ENCODE data around the gene PCDH11Y. TPM values are rescaled to one million over a fixed set of nuclear protein-coding genes. Genes with fewer than 3 reads are reported as not detected.
"Not testable (repeated sequence)": the region's sequence is repeated elsewhere in the genome, so short reads cannot be mapped to it uniquely, and the experiment has no call there.

The PCDH11Y gene, protein sequence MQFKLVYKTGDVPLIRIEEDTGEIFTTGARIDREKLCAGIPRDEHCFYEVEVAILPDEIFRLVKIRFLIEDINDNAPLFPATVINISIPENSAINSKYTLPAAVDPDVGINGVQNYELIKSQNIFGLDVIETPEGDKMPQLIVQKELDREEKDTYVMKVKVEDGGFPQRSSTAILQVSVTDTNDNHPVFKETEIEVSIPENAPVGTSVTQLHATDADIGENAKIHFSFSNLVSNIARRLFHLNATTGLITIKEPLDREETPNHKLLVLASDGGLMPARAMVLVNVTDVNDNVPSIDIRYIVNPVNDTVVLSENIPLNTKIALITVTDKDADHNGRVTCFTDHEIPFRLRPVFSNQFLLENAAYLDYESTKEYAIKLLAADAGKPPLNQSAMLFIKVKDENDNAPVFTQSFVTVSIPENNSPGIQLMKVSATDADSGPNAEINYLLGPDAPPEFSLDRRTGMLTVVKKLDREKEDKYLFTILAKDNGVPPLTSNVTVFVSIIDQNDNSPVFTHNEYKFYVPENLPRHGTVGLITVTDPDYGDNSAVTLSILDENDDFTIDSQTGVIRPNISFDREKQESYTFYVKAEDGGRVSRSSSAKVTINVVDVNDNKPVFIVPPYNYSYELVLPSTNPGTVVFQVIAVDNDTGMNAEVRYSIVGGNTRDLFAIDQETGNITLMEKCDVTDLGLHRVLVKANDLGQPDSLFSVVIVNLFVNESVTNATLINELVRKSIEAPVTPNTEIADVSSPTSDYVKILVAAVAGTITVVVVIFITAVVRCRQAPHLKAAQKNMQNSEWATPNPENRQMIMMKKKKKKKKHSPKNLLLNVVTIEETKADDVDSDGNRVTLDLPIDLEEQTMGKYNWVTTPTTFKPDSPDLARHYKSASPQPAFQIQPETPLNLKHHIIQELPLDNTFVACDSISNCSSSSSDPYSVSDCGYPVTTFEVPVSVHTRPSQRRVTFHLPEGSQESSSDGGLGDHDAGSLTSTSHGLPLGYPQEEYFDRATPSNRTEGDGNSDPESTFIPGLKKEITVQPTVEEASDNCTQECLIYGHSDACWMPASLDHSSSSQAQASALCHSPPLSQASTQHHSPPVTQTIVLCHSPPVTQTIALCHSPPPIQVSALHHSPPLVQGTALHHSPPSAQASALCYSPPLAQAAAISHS (N-terminal part only)
- total RNA-seq, result not detected in 2 replicates

DNA sequence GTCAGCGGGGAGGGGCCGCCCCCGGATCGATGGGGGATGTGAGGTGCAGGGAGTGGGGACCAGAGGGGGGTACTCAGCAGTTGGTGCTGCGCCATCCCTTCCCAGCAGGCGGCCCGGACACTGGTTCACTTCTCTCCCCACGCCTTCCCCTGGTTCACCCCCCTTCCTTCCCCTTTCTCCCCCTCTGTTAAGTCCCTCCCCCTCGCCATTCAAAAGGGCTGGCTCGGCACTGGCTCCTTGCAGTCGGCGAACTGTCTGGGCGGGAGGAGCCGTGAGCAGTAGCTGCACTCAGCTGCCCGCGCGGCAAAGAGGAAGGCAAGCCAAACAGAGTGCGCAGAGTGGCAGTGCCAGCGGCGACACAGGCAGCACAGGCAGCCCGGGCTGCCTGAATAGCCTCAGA lies at the start of gene PCDH11Y:
PCDH11Y (plus strand) TSS at position 240 of the 400 bp plus-strand sequence. CDS start 56,804 bp downstream, outside the sequence.
- intact Hi-C loops (cut with micrococcal nuclease); H3K27ac Mint-ChIP-seq; H3K27me3 Mint-ChIP-seq (ENCODE audit: insufficient read depth); DNase-seq (ENCODE audit: low spot score); H3K9me3 Mint-ChIP-seq; H3K36me3 Mint-ChIP-seq (ENCODE audit: low read depth); H3K4me1 Mint-ChIP-seq (ENCODE audit: low read depth); H3K4me3 Mint-ChIP-seq: not testable (repeated sequence)

GRCh38 chrY:4967894-4968293 lies 32.2 kb upstream of the PCDH11Y start:
- H3K9me3 Mint-ChIP-seq; H3K4me3 Mint-ChIP-seq; DNase-seq (ENCODE audit: low spot score); H3K27ac Mint-ChIP-seq; H3K36me3 Mint-ChIP-seq (ENCODE audit: low read depth); intact Hi-C loops (cut with micrococcal nuclease); H3K4me1 Mint-ChIP-seq (ENCODE audit: low read depth); H3K27me3 Mint-ChIP-seq (ENCODE audit: insufficient read depth): not testable (repeated sequence)

DNA sequence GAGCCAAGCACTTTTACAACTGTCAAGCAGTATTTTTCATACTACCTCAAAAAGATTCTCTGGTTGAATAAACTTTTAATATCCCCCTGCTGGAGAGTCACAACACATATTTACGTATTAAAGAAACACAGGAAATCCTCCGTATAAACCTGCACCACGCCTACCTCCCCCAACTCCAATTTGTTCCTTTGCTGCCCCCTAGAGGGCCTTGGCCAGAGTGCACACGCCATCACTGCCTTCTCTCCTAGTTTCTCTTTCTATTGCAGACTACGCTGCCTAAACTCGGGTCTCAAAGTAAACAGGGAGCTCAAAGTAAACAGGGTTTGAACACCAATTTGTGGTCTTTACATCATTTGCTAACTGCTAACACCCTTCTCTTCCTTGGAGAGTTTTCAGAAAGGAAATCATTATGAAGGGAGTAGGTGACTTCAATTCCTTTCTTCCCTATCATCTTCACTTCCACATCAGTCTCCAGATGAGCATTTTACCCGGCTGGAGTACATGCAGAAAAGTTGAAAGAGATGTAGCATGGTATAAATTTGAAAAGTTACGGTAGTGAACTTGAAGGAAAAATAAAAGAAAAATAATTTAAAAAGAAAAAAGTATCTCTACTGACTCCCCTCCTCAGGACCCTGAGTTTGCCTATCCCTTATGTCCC lies 8.2 kb upstream of the PCDH11Y start:
- H3K4me3 Mint-ChIP-seq; H3K27ac Mint-ChIP-seq; H3K27me3 Mint-ChIP-seq (ENCODE audit: insufficient read depth); H3K4me1 Mint-ChIP-seq (ENCODE audit: low read depth); intact Hi-C loops (cut with micrococcal nuclease); H3K36me3 Mint-ChIP-seq (ENCODE audit: low read depth); H3K9me3 Mint-ChIP-seq; DNase-seq (ENCODE audit: low spot score): not testable (repeated sequence)

- H3K4me1 Mint-ChIP-seq (ENCODE audit: low read depth); intact Hi-C loops (cut with micrococcal nuclease); H3K4me3 Mint-ChIP-seq; H3K27ac Mint-ChIP-seq; H3K27me3 Mint-ChIP-seq (ENCODE audit: insufficient read depth); H3K9me3 Mint-ChIP-seq; DNase-seq (ENCODE audit: low spot score); H3K36me3 Mint-ChIP-seq (ENCODE audit: low read depth): not testable (repeated sequence)
These were observed 5.2 kb upstream of the PCDH11Y start for GRCh38 chrY:4994892-4995291.

DNA sequence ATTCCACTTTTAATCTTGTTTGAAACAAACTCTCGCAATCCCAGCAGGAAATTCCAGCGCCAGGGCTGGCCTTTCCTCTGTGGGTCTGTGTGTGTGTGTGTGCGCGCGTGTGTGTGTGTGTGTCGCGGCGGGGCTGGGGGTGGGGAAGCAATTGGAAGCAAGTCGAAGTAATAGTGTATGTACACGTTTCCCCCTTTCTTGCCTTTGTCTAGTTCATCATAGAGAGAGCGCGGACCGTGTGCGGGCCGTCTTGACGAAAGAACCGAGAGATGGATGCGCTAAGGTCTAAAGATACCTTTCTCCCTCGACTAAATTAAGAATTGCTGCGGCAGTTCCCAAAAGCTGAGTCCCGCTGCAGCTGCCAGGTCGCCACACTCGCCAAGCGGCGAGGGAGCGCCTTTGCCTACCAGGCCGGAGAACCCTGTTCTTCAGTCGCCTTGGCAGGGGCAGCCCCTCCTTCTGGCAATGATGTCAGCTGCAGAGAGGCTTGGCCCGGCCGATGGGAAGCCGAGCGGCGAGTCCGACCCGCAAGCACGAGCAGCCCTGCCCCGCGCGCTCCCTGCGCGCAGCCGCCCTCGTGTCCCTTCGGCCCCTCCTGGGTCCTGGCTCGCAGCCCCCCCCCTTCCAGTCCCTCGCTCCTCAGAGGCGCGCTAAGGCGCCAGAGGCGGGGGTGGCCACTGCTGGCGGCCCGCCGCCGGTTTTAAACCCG lies 2.5 kb downstream of the PCDH11Y start:
- intact Hi-C loops (cut with micrococcal nuclease); H3K27ac Mint-ChIP-seq; DNase-seq (ENCODE audit: low spot score); H3K9me3 Mint-ChIP-seq; H3K4me1 Mint-ChIP-seq (ENCODE audit: low read depth); H3K27me3 Mint-ChIP-seq (ENCODE audit: insufficient read depth); H3K36me3 Mint-ChIP-seq (ENCODE audit: low read depth); H3K4me3 Mint-ChIP-seq: not testable (repeated sequence)

DNA sequence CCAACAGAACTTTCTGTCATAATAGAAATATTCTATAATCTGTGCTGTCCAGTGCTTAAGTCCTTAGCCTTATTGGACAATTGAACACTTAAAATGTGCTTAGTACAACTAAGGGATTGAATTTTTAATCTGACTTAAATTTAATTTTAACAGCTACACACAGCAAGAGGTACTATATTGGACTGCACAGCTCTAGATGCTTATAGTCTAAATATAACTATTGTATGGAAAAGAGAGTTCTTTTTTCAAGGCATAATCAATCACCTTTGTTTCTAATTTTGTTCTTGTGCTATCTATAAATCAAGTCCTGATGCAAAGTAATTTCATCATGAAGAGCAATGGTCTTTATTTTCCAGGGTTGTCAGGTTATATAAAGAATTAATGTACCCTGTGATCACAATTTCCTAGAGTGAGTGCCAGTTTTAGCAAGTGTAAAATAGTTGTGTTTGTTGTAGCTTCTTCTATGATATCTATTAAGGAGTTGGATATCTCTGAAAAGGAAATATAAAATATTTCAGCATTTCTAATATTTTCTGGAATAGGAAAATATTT lies 39.0 kb downstream of the PCDH11Y start:
- H3K4me1 Mint-ChIP-seq (ENCODE audit: low read depth); DNase-seq (ENCODE audit: low spot score); H3K36me3 Mint-ChIP-seq (ENCODE audit: low read depth); H3K4me3 Mint-ChIP-seq; H3K9me3 Mint-ChIP-seq; intact Hi-C loops (cut with micrococcal nuclease); H3K27me3 Mint-ChIP-seq (ENCODE audit: insufficient read depth); H3K27ac Mint-ChIP-seq: not testable (repeated sequence)

- H3K4me3 Mint-ChIP-seq; H3K36me3 Mint-ChIP-seq (ENCODE audit: low read depth); H3K27me3 Mint-ChIP-seq (ENCODE audit: insufficient read depth); H3K27ac Mint-ChIP-seq; H3K4me1 Mint-ChIP-seq (ENCODE audit: low read depth); H3K9me3 Mint-ChIP-seq; intact Hi-C loops (cut with micrococcal nuclease); DNase-seq (ENCODE audit: low spot score): not testable (repeated sequence)
These were observed 82.9 kb downstream of the PCDH11Y start for GRCh38 chrY:5083017-5083416.

DNA sequence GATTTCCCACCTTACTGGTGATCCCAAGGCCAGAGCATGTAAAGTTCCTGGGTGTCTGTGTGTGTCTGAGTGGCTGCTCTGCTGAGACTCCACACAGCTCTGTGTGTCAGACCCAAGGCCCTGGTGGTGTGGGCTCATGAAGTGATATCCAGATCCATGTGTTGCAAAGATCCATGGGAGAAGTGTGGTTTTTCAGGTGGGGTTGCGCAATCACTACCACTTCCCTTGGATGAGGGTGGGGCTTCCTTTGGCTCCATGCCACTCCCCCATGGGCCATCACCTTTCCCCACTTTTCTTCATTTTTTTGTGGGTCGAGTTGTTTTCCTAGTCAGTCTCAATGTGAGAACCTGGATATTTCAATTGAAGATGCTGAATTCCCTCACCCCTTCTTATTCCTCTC lies 182.9 kb downstream of the PCDH11Y start:
- intact Hi-C loops (cut with micrococcal nuclease); H3K9me3 Mint-ChIP-seq; H3K27ac Mint-ChIP-seq; DNase-seq (ENCODE audit: low spot score); H3K27me3 Mint-ChIP-seq (ENCODE audit: insufficient read depth); H3K4me3 Mint-ChIP-seq; H3K36me3 Mint-ChIP-seq (ENCODE audit: low read depth); H3K4me1 Mint-ChIP-seq (ENCODE audit: low read depth): not testable (repeated sequence)

GRCh38 chrY:5215116-5215515 lies 215.0 kb downstream of the PCDH11Y start:
- H3K4me3 Mint-ChIP-seq; H3K36me3 Mint-ChIP-seq (ENCODE audit: low read depth); H3K4me1 Mint-ChIP-seq (ENCODE audit: low read depth): not testable (repeated sequence)

DNA sequence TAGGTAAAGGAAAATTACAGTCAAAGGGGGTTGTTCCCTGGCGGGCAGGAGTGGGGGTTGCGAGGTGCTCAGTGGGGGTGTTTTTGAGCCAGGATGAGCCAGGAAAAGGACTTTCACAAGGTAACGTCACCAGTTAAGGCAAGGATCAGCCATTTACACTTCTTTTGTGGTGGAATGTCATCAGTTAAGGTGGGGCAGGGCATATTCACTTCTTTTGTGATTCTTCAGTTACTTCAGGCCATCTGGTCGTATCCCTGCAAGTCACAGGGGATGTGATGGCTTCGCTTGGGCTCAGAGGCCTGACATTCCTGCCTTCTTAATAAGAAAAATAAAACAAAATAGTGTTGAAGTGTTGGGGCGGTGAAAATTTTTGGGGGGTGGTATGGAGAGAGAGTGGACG lies 324.8 kb downstream of the PCDH11Y start:
- H3K27ac Mint-ChIP-seq; DNase-seq (ENCODE audit: low spot score); H3K27me3 Mint-ChIP-seq (ENCODE audit: insufficient read depth); H3K36me3 Mint-ChIP-seq (ENCODE audit: low read depth); H3K4me3 Mint-ChIP-seq; intact Hi-C loops (cut with micrococcal nuclease); H3K4me1 Mint-ChIP-seq (ENCODE audit: low read depth): not testable (repeated sequence)
- H3K9me3 Mint-ChIP-seq, result peaks cover 19% of the 10 kb centered on the region

More at GRCh38 chrY:5215116-5215515, 215.0 kb downstream of the PCDH11Y start:
- DNase-seq (ENCODE audit: low spot score); H3K27me3 Mint-ChIP-seq (ENCODE audit: insufficient read depth); H3K27ac Mint-ChIP-seq; intact Hi-C loops (cut with micrococcal nuclease); H3K9me3 Mint-ChIP-seq: not testable (repeated sequence)

- H3K36me3 Mint-ChIP-seq (ENCODE audit: low read depth); H3K27me3 Mint-ChIP-seq (ENCODE audit: insufficient read depth); H3K9me3 Mint-ChIP-seq; H3K4me1 Mint-ChIP-seq (ENCODE audit: low read depth); DNase-seq (ENCODE audit: low spot score); H3K4me3 Mint-ChIP-seq; intact Hi-C loops (cut with micrococcal nuclease); H3K27ac Mint-ChIP-seq: not testable (repeated sequence)
These were observed 342.1 kb downstream of the PCDH11Y start for GRCh38 chrY:5342220-5342619.

DNA sequence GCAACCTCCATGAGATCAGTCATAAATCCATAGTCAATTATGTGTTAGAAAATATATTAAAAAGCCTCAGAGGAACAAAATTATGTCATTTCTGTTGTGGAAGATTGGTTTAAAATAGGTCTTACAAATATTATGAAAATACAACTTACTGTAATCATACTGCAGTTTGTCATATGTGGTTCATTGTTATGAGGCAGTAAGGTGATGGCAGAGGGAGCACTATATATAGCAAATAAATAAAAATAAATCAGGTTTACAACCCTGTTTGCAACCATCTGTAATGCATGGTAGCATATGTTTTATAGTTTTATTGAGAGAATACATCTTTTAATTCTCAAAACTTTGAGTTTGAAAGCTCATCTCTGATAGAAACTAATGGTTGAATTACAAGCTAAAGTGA lies 543.6 kb downstream of the PCDH11Y start:
- H3K4me1 Mint-ChIP-seq (ENCODE audit: low read depth); DNase-seq (ENCODE audit: low spot score); H3K27me3 Mint-ChIP-seq (ENCODE audit: insufficient read depth); H3K27ac Mint-ChIP-seq; H3K4me3 Mint-ChIP-seq; H3K9me3 Mint-ChIP-seq; H3K36me3 Mint-ChIP-seq (ENCODE audit: low read depth); intact Hi-C loops (cut with micrococcal nuclease): not testable (repeated sequence)

Measured in activated T-helper 1 cell treated with anti-CD3 and anti-CD28 coated beads, Interleukin-12 subunit alpha, Interleukin-12 subunit beta, Interleukin-2, Interleukin-4 antibody, amounts not matched to agents 30 ng/mL and 10 ng/mL and 1 ng/mL, durations not matched to agents 14 hours and 24 hours and 36 hours (primary cell).